NCI-H2171 treated with DMSO at 0.1 percent for 48 hours (cell line): ENCODE results near the gene MAP1B.

Source experiments
- DNase-seq: peaks from one replicate; lab custom pipeline; 2025; lab: John Stamatoyannopoulos, UW

Gene MAP1B

GRCh38 chr5:72225741-72226140 is 118.5 kb downstream of the MAP1B start:
- no peak for DNase-seq

GRCh38 chr5:72226950-72227349 is 119.7 kb downstream of the MAP1B start:
- DNase-seq = no peak

- no peak for DNase-seq
Measured at GRCh38 chr5:72228960-72229359, 121.7 kb downstream of the MAP1B start.

- DNase-seq = peak; percentile 31
Measured at GRCh38 chr5:72231991-72232703, 124.9 kb downstream of the MAP1B start.

- no peak for DNase-seq
Measured at GRCh38 chr5:72232838-72233237, 125.6 kb downstream of the MAP1B start.

- DNase-seq = no peak
Measured at GRCh38 chr5:72233835-72234234, 126.6 kb downstream of the MAP1B start.

- peak; percentile 39 for DNase-seq
Measured at GRCh38 chr5:72234265-72234700, 127.0 kb downstream of the MAP1B start.

- no peak for DNase-seq
Measured at GRCh38 chr5:72234868-72235267, 127.6 kb downstream of the MAP1B start.

GRCh38 chr5:72235725-72236124 is 128.4 kb downstream of the MAP1B start:
- no peak for DNase-seq

GRCh38 chr5:72237415-72237814 is 130.1 kb downstream of the MAP1B start:
- DNase-seq = no peak

- no peak for DNase-seq
Measured at GRCh38 chr5:72237879-72238278, 130.6 kb downstream of the MAP1B start.

- peak; percentile 39 for DNase-seq
Measured at GRCh38 chr5:72238712-72239445, 131.6 kb downstream of the MAP1B start.

- no peak for DNase-seq
Measured at GRCh38 chr5:72241346-72242003, 134.2 kb downstream of the MAP1B start.

GRCh38 chr5:72242796-72243475 is 135.7 kb downstream of the MAP1B start:
- peak; percentile 88 for DNase-seq

- DNase-seq = no peak
Measured at GRCh38 chr5:72243706-72244105, 136.4 kb downstream of the MAP1B start.

- peak; percentile 21 for DNase-seq
Measured at GRCh38 chr5:72244862-72245371, 137.6 kb downstream of the MAP1B start.

- no peak for DNase-seq
Measured at GRCh38 chr5:72245546-72245945, 138.3 kb downstream of the MAP1B start.

- no peak for DNase-seq
Measured at GRCh38 chr5:72245951-72246532, 138.8 kb downstream of the MAP1B start.

GRCh38 chr5:72246954-72247442 is 139.7 kb downstream of the MAP1B start:
- no peak for DNase-seq

- peak; percentile 51 for DNase-seq
Measured at GRCh38 chr5:72248410-72248981, 141.2 kb downstream of the MAP1B start.

GRCh38 chr5:72251386-72251785 is 144.1 kb downstream of the MAP1B start:
- DNase-seq = no peak
